ENCODE results near the gene CYP17A1. TPM values are rescaled to one million over a fixed set of nuclear protein-coding genes. Genes with fewer than 3 reads are reported as not detected.

Gene CYP17A1
- not detected in 2 replicates for polyA plus RNA-seq (2011; rRNA removed)
- polyA plus RNA-seq (2012; cell fraction: cytosol; rRNA removed): 0.03 TPM in 1 of 2 replicates, not detected in the other
- polyA plus RNA-seq (2012; cell fraction: nucleus; rRNA removed): not detected in 2 replicates
- polyA plus RNA-seq (2017; fragmentation: RNase III; extraction: RNeasy Plus Mini Kit Qiagen cat#74134 plus additional on column Dnase treatment): not detected in 3 replicates
- polyA minus RNA-seq (2011; rRNA and poly(A)+ RNA removed): not detected in 2 replicates

- no peak for DNase-seq (ENCODE audit: low read depth in 1 of 2, low spot score in 1 of 2)
- Histone ChIP-seq H3K27ac (no peak within 1 kb of the TSS), H3K9me3 (no peaks in the 10 kb centered on the region), H3K4me1 (no peaks in the 10 kb centered on the region), H3K4me3 (no peak within 1 kb of the TSS), H3K4me2 (no peak within 1 kb of the TSS)
- TF ChIP-seq ATOH8 (CRISPR knock-in tag; IDR thresholded peaks at IDR 0.05; ENCODE audit: low read depth): no peak
- no peak for TF ChIP-seq RAD21 (conservative IDR thresholded peaks at IDR 0.05 in 1 of 2, IDR thresholded peaks at IDR 0.05 in 1 of 2)
- no peak for TF ChIP-seq MAFK (IDR thresholded peaks at IDR 0.05; ENCODE audit: partially characterized antibody)
- TF ChIP-seq CHD4 (IDR thresholded peaks at IDR 0.05; ENCODE audit: borderline replicate concordance): no peak
- TF ChIP-seq POLR2A (IDR thresholded peaks at IDR 0.05; ENCODE audit: low read length): no peak
- no peak for TF ChIP-seq FOSB (CRISPR knock-in tag; IDR thresholded peaks at IDR 0.05)
- TF ChIP-seq USF2 (IDR thresholded peaks at IDR 0.05): no peak
- no peak for TF ChIP-seq HOXB13 (CRISPR knock-in tag; IDR thresholded peaks at IDR 0.05; ENCODE audit: low read depth)
- no peak for TF ChIP-seq MAX (IDR thresholded peaks at IDR 0.05)
- no peak for TF ChIP-seq NFE2L2 (conservative IDR thresholded peaks at IDR 0.05; ENCODE audit: low read length)
- TF ChIP-seq RNF2 (IDR thresholded peaks at IDR 0.05; ENCODE audit: borderline replicate concordance, low read depth): no peak
- no peak for TF ChIP-seq EHF (CRISPR knock-in tag; IDR thresholded peaks at IDR 0.05)
- TF ChIP-seq FOXS1 (CRISPR knock-in tag; IDR thresholded peaks at IDR 0.05): no peak
- no peak for TF ChIP-seq RARB (CRISPR knock-in tag; IDR thresholded peaks at IDR 0.05)
- TF ChIP-seq CBX2 (IDR thresholded peaks at IDR 0.05; ENCODE audit: borderline replicate concordance, low read depth): no peak
- no peak for TF ChIP-seq KDM5A (IDR thresholded peaks at IDR 0.05)
- TF ChIP-seq HES2 (IDR thresholded peaks at IDR 0.05): no peak
- TF ChIP-seq HOXB5 (CRISPR knock-in tag; IDR thresholded peaks at IDR 0.05): no peak
- TF ChIP-seq CEBPB (IDR thresholded peaks at IDR 0.05): no peak
- no peak for TF ChIP-seq HMGXB4 (CRISPR knock-in tag; IDR thresholded peaks at IDR 0.05; ENCODE audit: borderline replicate concordance)
- WGBS (ENCODE audit: missing lambda C conversion rate): 46% methylated on average over 5 of the region's 5 CpGs
- FAIRE-seq: no peak
- CTCF ChIA-PET: interaction anchor here (0.6 to 13.2 kb wide), 9 partner anchors 10 to 647 kb away, joined by 3 to 242 read pairs (median 10); partner anchors contain the start of gene CNNM2
- ATAC-seq: no peak
- POLR2A ChIA-PET: no interaction called here
Measured at GRCh38 chr10:102837230-102837721, at the start of gene CYP17A1. Gene CYP17A1 (minus strand): TSS chr10:102837413. CDS start chr10:102837361, 52 bp downstream.

GRCh38 chr10:102880256-102880655, 43.0 kb upstream of the CYP17A1 start:
- 94% methylated on average over 2 of the region's 2 CpGs for WGBS (ENCODE audit: missing lambda C conversion rate)
- CTCF ChIA-PET: interaction anchor here (1.0 to 1.6 kb wide), 2 partner anchors 11 to 21 kb away, joined by 3 to 4 read pairs; partner anchors contain the start of gene AS3MT
- FAIRE-seq (peak; percentile 28), DNase-seq (ENCODE audit: low read depth in 1 of 2, low spot score in 1 of 2) (no peak), ATAC-seq (no peak)
- H3K4me2 ChIP-seq: no peak overlapping the region
- H3K4me3 ChIP-seq: no peak overlapping the region
- POLR2A ChIA-PET: no interaction called here
- no peaks in the 10 kb centered on the region for H3K4me1 ChIP-seq
- no peaks in the 10 kb centered on the region for H3K9me3 ChIP-seq
- no peak overlapping the region for H3K27ac ChIP-seq
- TF ChIP-seq HMGXB4 (CRISPR knock-in tag; IDR thresholded peaks at IDR 0.05; ENCODE audit: borderline replicate concordance) (no peak), RNF2 (IDR thresholded peaks at IDR 0.05; ENCODE audit: borderline replicate concordance, low read depth) (no peak), POLR2A (IDR thresholded peaks at IDR 0.05; ENCODE audit: low read length) (no peak), EHMT2 (IDR thresholded peaks at IDR 0.05; ENCODE audit: low read depth) (no peak), BHLHE40 (IDR thresholded peaks at IDR 0.05; ENCODE audit: low read depth, low read length) (no peak), KDM1A (IDR thresholded peaks at IDR 0.05; ENCODE audit: low read depth) (no peak), MAZ (IDR thresholded peaks at IDR 0.05; ENCODE audit: borderline replicate concordance, low read depth, low read length) (no peak), SREBF2 (IDR thresholded peaks at IDR 0.05) (no peak), JUNB (IDR thresholded peaks at IDR 0.05) (no peak), EP300 (IDR thresholded peaks at IDR 0.05) (no peak), CBX2 (IDR thresholded peaks at IDR 0.05; ENCODE audit: borderline replicate concordance, low read depth) (no peak), RCOR1 (IDR thresholded peaks at IDR 0.05; ENCODE audit: low read depth, low read length) (no peak), HOXA7 (CRISPR knock-in tag; IDR thresholded peaks at IDR 0.05) (no peak), TFCP2L1 (CRISPR knock-in tag; IDR thresholded peaks at IDR 0.05) (no peak), MYC (IDR thresholded peaks at IDR 0.05; ENCODE audit: borderline replicate concordance, low read length) (no peak), RFX5 (IDR thresholded peaks at IDR 0.05) (no peak)
